GM19395 (cell line): ENCODE results near the gene C1QTNF2.

Experiments
- ATAC-seq: cut with Tn5 transposase; IDR thresholded peaks from one replicate; pipeline ENCODE4 v1.9.1; 2021; ENCODE audit warnings: mild to moderate bottlenecking, moderate library complexity; ENCODE audit not compliant: unreplicated experiment

C1QTNF2 gene

GRCh38 chr5:160375701-160376100 lies 5.3 kb upstream of the C1QTNF2 start:
- no peak for ATAC-seq

DNA sequence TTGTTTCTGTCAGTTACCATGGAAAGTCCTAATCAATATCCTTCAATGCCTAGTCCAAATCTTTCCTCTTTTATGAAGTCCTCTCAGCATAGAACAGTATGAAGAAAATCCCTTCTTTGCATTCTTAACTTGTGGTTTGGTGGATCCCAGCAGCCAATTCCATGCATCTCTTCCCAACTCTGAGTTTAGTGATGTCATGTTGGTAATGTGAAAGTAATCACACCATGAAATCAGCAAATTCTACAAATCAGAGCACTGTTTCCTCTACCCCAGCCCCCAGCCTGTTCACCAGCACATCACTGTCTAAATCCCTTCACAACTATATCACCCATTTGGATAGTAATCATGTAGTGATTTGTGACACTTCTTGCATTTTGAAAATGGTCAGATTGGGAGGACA lies 4.7 kb upstream of the C1QTNF2 start:
- no peak for ATAC-seq

DNA sequence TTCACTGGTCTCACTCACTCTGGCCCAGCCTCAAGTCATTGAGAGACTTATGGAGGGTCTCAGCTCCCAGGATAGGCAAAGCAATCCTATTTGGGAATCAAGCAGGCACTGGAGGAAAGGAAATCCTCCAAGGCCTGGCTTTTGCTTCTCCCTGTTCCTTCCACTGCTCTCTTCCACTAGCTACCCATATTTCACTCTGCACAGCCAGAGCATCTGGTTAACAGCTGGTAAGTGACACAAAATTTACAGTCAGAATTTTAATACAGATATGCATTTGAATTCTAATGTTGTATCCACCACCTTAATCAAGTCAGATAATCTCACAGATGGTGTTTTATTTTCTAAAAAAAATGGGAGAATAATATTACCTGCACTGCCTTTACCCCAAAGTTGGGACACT lies 868 bp upstream of the C1QTNF2 start:
- ATAC-seq, result no peak

DNA sequence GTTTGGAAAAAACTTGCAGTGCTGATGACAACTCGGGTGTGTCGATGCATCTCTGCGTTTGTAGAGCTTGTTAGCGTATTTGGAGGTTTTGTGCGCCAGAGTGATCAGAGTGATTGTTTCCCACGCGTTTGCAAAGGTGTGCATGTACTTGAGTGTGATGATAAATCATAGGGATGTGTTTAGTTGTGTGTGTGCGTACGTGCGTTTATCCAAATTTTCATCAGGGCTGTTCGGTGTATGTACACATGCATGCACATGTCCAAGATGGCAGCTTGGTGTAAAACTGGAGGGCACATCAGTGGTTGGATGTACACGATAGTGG lies 248 bp upstream of the C1QTNF2 start:
- ATAC-seq, result no peak

GRCh38 chr5:160367885-160368284 lies 2.5 kb downstream of the C1QTNF2 start:
- ATAC-seq, result no peak

- no peak for ATAC-seq
These were observed 3.2 kb downstream of the C1QTNF2 start for GRCh38 chr5:160367261-160367660.

DNA sequence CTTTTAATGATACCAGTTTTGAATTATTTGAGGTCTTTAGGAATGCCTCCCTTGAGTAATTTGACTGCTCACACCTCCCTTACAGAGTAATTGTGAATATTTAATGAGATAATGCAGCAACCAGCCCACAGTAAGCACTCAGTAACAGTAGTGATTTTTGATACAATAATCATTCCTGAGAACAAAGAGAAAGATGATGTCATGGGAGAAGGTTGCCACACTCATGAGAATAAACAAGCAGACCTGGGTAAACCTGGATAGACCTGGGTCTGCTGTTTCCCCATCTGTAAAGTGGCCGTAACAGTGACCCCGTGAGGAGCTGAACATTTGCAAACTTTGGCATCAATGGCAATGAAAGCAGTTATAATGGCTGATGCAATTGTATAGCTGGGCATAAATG lies 4.2 kb downstream of the C1QTNF2 start:
- no peak for ATAC-seq

DNA sequence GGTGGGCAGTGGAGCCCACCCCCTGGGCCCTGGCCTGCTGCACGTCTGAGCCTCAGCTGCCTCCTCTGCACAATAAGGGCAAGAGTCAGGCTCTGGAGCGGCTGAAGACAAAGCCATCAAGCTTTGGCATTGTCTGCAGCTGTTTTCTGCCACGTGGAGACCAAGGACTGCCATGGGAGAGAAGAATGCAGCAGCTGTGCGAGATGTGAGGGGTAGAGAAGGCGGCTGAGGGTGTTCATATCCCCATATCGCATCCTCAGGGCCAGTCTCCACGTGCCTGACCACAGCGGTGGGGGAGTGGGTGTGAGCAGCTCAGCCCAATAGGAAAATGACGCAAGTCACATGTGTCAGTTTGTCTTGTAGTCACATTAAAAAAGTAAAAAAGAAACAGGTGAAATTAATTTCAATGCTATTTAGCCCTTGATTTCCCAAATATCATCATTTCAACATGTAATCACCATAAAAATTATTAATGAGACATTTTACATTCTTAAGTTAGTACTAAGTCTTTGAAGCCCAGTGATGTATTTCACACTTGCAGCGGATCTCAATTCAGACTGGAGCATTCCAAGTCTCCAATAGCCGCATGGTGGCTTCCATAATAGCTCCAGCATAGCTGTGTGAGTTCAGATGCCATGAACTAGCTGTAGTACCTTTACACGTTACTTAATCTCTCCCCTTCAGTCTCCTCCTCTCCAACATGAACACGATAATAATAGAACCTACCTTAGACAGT lies 6.6 kb downstream of the C1QTNF2 start:
- no peak for ATAC-seq

DNA sequence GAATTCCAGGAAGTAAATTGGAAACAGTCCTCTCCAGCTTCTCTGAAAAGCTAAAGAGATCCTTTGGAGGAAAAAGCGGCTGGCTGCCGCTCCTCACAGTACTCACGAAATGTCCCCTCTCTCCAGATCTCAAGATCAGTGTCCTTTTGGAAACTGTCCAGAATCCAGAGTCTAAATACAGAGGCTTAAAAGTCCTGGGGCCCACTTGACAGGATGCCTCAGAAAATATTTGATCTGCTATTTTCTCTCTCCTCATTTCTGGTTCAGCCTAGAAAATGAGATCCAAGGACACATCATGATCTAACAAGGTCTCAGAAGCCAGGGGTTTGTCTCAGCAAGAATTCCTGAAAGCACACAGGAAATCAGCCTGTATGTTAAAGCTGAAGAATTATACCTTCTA lies 7.2 kb downstream of the C1QTNF2 start:
- no peak for ATAC-seq

GRCh38 chr5:160361624-160362228 lies 8.7 kb downstream of the C1QTNF2 start:
- no peak for ATAC-seq

- no peak for ATAC-seq
These were observed 10.1 kb downstream of the C1QTNF2 start for GRCh38 chr5:160360310-160360709.

DNA sequence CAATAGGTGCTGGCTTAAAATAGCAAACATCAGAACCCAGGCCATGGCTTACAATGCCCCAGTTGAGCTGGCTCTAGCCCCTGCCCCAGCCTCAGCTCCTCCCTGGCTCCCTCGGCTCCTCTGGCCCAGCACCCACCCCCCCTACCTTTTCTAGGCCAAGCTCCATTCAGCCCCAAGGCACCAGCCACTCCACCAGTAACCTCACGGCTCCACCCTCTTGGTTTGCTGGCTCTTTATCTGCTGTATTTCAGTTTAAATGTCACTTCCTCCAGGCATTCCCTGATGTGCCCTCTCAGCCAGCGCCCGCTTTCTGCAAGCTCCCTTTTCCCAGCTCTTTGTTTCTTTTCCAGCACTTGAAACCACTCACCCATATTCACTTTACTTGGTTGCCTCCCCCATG lies 10.6 kb downstream of the C1QTNF2 start:
- no peak for ATAC-seq

- no peak for ATAC-seq
These were observed 11.2 kb downstream of the C1QTNF2 start for GRCh38 chr5:160359242-160359641.

GRCh38 chr5:160357861-160358411 lies 12.5 kb downstream of the C1QTNF2 start:
- no peak for ATAC-seq

- no peak for ATAC-seq
These were observed 13.0 kb downstream of the C1QTNF2 start for GRCh38 chr5:160357394-160357793.

DNA sequence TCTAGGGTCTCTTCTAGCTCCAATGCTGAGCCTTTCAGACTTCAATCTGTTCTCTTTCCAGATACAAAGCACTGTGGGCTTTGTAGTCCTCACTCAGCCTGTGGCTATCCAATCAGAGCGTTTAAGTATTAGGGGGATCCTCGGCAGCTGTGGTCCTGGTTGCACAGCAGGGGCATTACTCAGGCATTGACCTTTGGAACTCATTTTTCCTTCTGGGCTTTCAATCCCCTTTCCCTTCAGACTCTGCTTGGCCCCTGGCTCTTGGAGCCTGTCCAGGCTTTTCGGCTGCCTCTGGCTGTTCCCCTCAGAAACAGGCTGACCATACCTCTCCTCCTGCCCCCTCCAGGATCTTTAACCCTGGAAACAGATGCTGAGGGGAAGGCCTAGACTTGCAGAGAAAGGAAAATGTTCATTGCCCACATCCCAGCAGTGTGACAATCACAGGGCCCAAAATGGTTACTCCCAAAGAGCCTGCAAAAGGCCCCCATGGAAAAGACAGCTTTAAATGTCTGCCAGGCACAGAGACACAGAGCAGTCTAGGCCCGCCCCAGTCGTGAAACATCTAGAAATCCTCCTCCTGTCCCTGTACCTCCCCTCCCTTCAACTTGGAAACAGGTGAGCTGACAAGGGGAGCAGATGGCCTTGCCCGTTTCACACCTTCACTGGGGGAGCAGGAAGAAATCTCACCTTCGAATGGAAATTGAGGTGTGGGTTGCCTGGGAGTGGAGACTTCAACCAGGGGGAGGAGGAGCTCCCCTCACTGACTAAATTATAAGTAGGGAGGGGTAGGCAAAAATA lies 13.7 kb downstream of the C1QTNF2 start:
- ATAC-seq, result no peak

GRCh38 chr5:160354666-160355065 lies 15.8 kb downstream of the C1QTNF2 start:
- ATAC-seq, result no peak

- ATAC-seq, result no peak
These were observed 17.0 kb downstream of the C1QTNF2 start for GRCh38 chr5:160353379-160353778.

DNA sequence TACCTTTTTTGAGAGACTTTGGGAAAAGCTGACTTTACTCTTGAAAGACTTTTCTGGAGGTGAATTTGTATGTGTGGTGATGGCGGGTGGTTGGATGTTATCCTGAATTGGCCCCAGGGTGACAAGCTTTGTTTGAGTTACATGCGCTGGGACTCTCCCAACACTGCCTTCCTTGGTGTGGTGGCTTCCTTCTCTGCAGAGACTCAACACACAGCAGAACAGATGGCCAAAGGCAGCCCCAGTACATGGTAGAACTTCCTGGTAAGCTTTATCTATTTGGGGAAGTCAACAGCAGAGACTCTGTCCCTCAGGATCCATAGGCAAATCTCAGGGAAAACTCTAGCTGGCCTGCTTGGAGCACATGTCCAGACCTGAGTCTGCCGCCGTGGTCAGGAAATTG lies 18.1 kb downstream of the C1QTNF2 start:
- no peak for ATAC-seq

DNA sequence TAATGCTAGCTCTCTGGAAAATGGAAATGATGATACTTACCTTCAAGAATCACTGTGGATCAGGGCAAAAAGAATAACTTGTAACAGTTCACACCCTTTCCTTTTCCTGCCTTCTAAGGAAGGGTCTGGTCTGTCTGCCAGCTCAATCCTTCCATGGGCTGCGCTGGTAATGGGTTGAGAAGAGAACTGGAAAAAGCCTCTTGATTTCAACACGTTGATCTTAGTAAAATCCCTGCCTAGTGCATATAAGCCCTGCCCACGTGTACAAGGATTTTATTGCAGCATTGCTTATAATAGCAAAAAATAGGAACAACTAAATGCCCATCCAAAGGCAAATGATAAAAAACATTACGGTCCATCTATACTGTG lies 20.5 kb downstream of the C1QTNF2 start:
- no peak for ATAC-seq

GRCh38 chr5:160349249-160349934 lies 21.0 kb downstream of the C1QTNF2 start:
- ATAC-seq, result no peak
